ENCODE data around the gene SH2D3C. TPM values are rescaled to one million over a fixed set of nuclear protein-coding genes. Genes with fewer than 3 reads are reported as not detected.

SH2D3C gene
- total RNA-seq, 2 donors from 2014 or later = 11.5 to 16.5 TPM

GRCh38 chr9:127729522-127730256 lies 48.8 kb downstream of the SH2D3C start:
- no peaks in the 10 kb centered on the region for H3K27me3 ChIP-seq
- DNase-seq (ENCODE audit: low spot score) = no peak
- TF ChIP-seq CTCF (IDR thresholded peaks at IDR 0.05) = no peak
- H3K4me3 ChIP-seq = no peak overlapping the region
- no peak overlapping the region for H3K27ac ChIP-seq
- H3K4me1 ChIP-seq = peaks cover 0 to 11% of the 10 kb centered on the region in 2 donors
- H3K9me3 ChIP-seq = no peaks in the 10 kb centered on the region
- H3K36me3 ChIP-seq = peaks cover 12% of the 10 kb centered on the region

GRCh38 chr9:127728808-127729207 lies 49.7 kb downstream of the SH2D3C start:
- no peak overlapping the region for H3K4me3 ChIP-seq
- H3K27ac ChIP-seq = no peak overlapping the region
- H3K9me3 ChIP-seq = no peaks in the 10 kb centered on the region
- H3K27me3 ChIP-seq = no peaks in the 10 kb centered on the region
- H3K36me3 ChIP-seq = peaks cover 12% of the 10 kb centered on the region
- peaks cover 0 to 12% of the 10 kb centered on the region in 2 donors for H3K4me1 ChIP-seq
- DNase-seq (ENCODE audit: low spot score) = no peak
- TF ChIP-seq CTCF (IDR thresholded peaks at IDR 0.05) = no peak

- DNase-seq (ENCODE audit: low spot score) = no peak
- H3K4me1 ChIP-seq = peaks cover 0 to 13% of the 10 kb centered on the region in 2 donors
Measured at GRCh38 chr9:127726871-127727270, 51.6 kb downstream of the SH2D3C start.

GRCh38 chr9:127724012-127724411 lies 54.5 kb downstream of the SH2D3C start:
- H3K27ac ChIP-seq = no peak overlapping the region
- TF ChIP-seq CTCF (IDR thresholded peaks at IDR 0.05) = no peak
- H3K4me3 ChIP-seq = no peak overlapping the region
- DNase-seq (ENCODE audit: low spot score) = no peak
- no peaks in the 10 kb centered on the region for H3K9me3 ChIP-seq
- no peaks in the 10 kb centered on the region for H3K27me3 ChIP-seq
- no peaks in the 10 kb centered on the region for H3K36me3 ChIP-seq
- peaks cover 0 to 13% of the 10 kb centered on the region in 2 donors for H3K4me1 ChIP-seq

More at GRCh38 chr9:127726871-127727270, 51.6 kb downstream of the SH2D3C start:
- peaks cover 5% of the 10 kb centered on the region for H3K36me3 ChIP-seq
- TF ChIP-seq CTCF (IDR thresholded peaks at IDR 0.05) = no peak
- H3K9me3 ChIP-seq = no peaks in the 10 kb centered on the region
- no peak overlapping the region for H3K27ac ChIP-seq
- no peaks in the 10 kb centered on the region for H3K27me3 ChIP-seq
- H3K4me3 ChIP-seq = no peak overlapping the region

- peaks cover 0 to 13% of the 10 kb centered on the region in 2 donors for H3K4me1 ChIP-seq
- DNase-seq (ENCODE audit: low spot score) = no peak
- H3K27ac ChIP-seq = no peak overlapping the region
- H3K27me3 ChIP-seq = no peaks in the 10 kb centered on the region
- H3K9me3 ChIP-seq = no peaks in the 10 kb centered on the region
- no peak for TF ChIP-seq CTCF (IDR thresholded peaks at IDR 0.05)
- H3K36me3 ChIP-seq = no peaks in the 10 kb centered on the region
- H3K4me3 ChIP-seq = no peak overlapping the region
Measured at GRCh38 chr9:127723444-127723843, 55.0 kb downstream of the SH2D3C start.

GRCh38 chr9:127723013-127723412 lies 55.5 kb downstream of the SH2D3C start:
- Histone ChIP-seq H3K27ac (no peak overlapping the region), H3K36me3 (no peaks in the 10 kb centered on the region), H3K4me3 (no peak overlapping the region), H3K9me3 (no peaks in the 10 kb centered on the region), H3K27me3 (no peaks in the 10 kb centered on the region), H3K4me1 (peaks cover 0 to 13% of the 10 kb centered on the region in 2 donors)
- DNase-seq (ENCODE audit: low spot score) = no peak
- no peak for TF ChIP-seq CTCF (IDR thresholded peaks at IDR 0.05)
